GM18858 (cell line): ENCODE measurements around the gene LOXL4.

Experiments
- ATAC-seq: cut with Tn5 transposase; IDR thresholded peaks from one replicate; pipeline ENCODE4 v1.9.1; 2021; ENCODE audit not compliant: unreplicated experiment

Gene LOXL4

GRCh38 chr10:98205351-98205750 is 62.6 kb downstream of the LOXL4 start:
- no peak for ATAC-seq

- no peak for ATAC-seq
Measured at GRCh38 chr10:98202378-98202777, 65.6 kb downstream of the LOXL4 start.

- no peak for ATAC-seq
Measured at GRCh38 chr10:98201760-98202159, 66.2 kb downstream of the LOXL4 start.
